NCI-H1436 (cell line): Measurements from ENCODE around the gene SSH3.

Experiments
- DNase-seq: peaks from one replicate; lab custom pipeline; 2025; lab: John Stamatoyannopoulos, UW

SSH3 gene

GRCh38 chr11:67293090-67293489 is 10.2 kb upstream of the SSH3 start:
- no peak for DNase-seq

- DNase-seq = no peak
These were observed 7.5 kb upstream of the SSH3 start for GRCh38 chr11:67295846-67296245.

- DNase-seq = no peak
These were observed 4.5 kb upstream of the SSH3 start for GRCh38 chr11:67298786-67299185.

- no peak for DNase-seq
These were observed 3.7 kb upstream of the SSH3 start for GRCh38 chr11:67299471-67300191.

GRCh38 chr11:67300256-67300755 is 3.0 kb upstream of the SSH3 start:
- DNase-seq = no peak

- no peak for DNase-seq
These were observed 2.5 kb upstream of the SSH3 start for GRCh38 chr11:67300756-67301312.

- no peak for DNase-seq
These were observed 1.9 kb upstream of the SSH3 start for GRCh38 chr11:67301313-67301921.

- no peak for DNase-seq
These were observed 1.3 kb upstream of the SSH3 start for GRCh38 chr11:67301951-67302516.

GRCh38 chr11:67302571-67303131 is 679 bp upstream of the SSH3 start:
- DNase-seq = no peak

GRCh38 chr11:67303835-67304411 is 593 bp downstream of the SSH3 start:
- DNase-seq = no peak

- DNase-seq = no peak
These were observed 1.3 kb downstream of the SSH3 start for GRCh38 chr11:67304511-67305113.

GRCh38 chr11:67306769-67307544 is 3.6 kb downstream of the SSH3 start:
- no peak for DNase-seq

GRCh38 chr11:67307545-67308001 is 4.2 kb downstream of the SSH3 start:
- no peak for DNase-seq

- no peak for DNase-seq
These were observed 4.9 kb downstream of the SSH3 start for GRCh38 chr11:67308031-67308866.

GRCh38 chr11:67309166-67309565 is 5.8 kb downstream of the SSH3 start:
- no peak for DNase-seq

GRCh38 chr11:67309661-67310061 is 6.3 kb downstream of the SSH3 start:
- no peak for DNase-seq

- no peak for DNase-seq
These were observed 7.1 kb downstream of the SSH3 start for GRCh38 chr11:67310246-67311050.

- no peak for DNase-seq
These were observed 7.8 kb downstream of the SSH3 start for GRCh38 chr11:67311051-67311555.

- no peak for DNase-seq
These were observed 8.3 kb downstream of the SSH3 start for GRCh38 chr11:67311556-67312082.
